Left lung (tissue), 10 donors: ENCODE results near the gene WBP1L. TPM values are rescaled to one million over a fixed set of nuclear protein-coding genes. Genes with fewer than 3 reads are reported as not detected.
"Not testable (repeated sequence)": the region's sequence is repeated elsewhere in the genome, so short reads cannot be mapped to it uniquely, and the experiment has no call there.

Experiments
- ATAC-seq: fragments of 200-7000 bp; cut with Tn5 transposase; one replicate; pipeline ENCODE4 v1.9.1; 2020; ENCODE audit warnings: moderate library complexity
- DNase-seq, 4 donors: peaks; one replicate each; pipeline ENCODE4 v3.0.0-alpha.2; 2013 to 2020
- H3K27ac ChIP-seq, 2 donors: fragments of 200-600 bp; sonication (generic) in 1 of 2; one replicate each; pipeline versions ENCODE4 v1.5.0 to v1.8.0; 2020 to 2021
- H3K27me3 ChIP-seq, 2 donors: fragments of 200-600 bp; sonication (generic) in 1 of 2; one replicate each; pipeline versions ENCODE4 v1.5.0 to v1.8.0; 2020 to 2021
- H3K36me3 ChIP-seq, 2 donors: fragments of 200-600 bp; sonication (generic) in 1 of 2; one replicate each; pipeline versions ENCODE4 v1.5.0 to v1.8.0; 2020 to 2021
- H3K4me1 ChIP-seq, 2 donors: fragments of 200-600 bp; one replicate each; pipeline ENCODE4 v1.8.0; 2021
- H3K4me3 ChIP-seq, 2 donors: fragments of 200-600 bp; sonication (generic) in 1 of 2; one replicate each; pipeline versions ENCODE4 v1.5.0 to v1.8.0; 2020 to 2021; ENCODE audit warnings: mild to moderate bottlenecking in 1 of 2
- H3K9me3 ChIP-seq, 2 donors: fragments of 200-600 bp; sonication (generic) in 1 of 2; one replicate each; pipeline versions ENCODE4 v1.5.0 to v1.8.0; 2020 to 2021
- intact Hi-C, 2 donors: fragments of 100-400 bp; cut with DNase I; formaldehyde crosslinking; loops; one replicate each; pipeline versions ENCODE4 v1.11.2 to v1.14.2; 2022
- polyA plus RNA-seq, 6 donors: library from polyadenylated mRNA; unstranded; fragments of 120-200 nt; gene quantifications; one replicate each; pipeline ENCODE4 v1.2.1, GENCODE V29; 2013; ENCODE audit not compliant: insufficient read length in 6 of 6
- total RNA-seq, 2 donors: library from RNA; stranded (reverse); fragmentation: NEBNext Ultra II Directional; extraction: Animal tissue kit (Norgen Biotek cat#: 25700); gene quantifications; one replicate each; pipeline ENCODE4 v1.2.1, GENCODE V29; 2021
- TF ChIP-seq, protein P1 (sequence below), 2 donors: fragments of 200-600 bp; sonication (generic) in 1 of 2; IDR thresholded peaks; one replicate each; pipeline versions ENCODE4 v1.5.0 to v1.8.0; 2021; ENCODE audit warnings: antibody characterized with exemption in 2 of 2
- donor health status: DM: no; HTN: yes; CAD: no.
- donor health status: DM: no; HTN: no; CAD: no.

Gene WBP1L
- total and polyA plus RNA-seq, 8 donors, result 42.6 to 49.8 (median 45.9) TPM

GRCh38 chr10:102758240-102758932, 14.6 kb downstream of the WBP1L start:
- TF ChIP-seq, protein P1, sequence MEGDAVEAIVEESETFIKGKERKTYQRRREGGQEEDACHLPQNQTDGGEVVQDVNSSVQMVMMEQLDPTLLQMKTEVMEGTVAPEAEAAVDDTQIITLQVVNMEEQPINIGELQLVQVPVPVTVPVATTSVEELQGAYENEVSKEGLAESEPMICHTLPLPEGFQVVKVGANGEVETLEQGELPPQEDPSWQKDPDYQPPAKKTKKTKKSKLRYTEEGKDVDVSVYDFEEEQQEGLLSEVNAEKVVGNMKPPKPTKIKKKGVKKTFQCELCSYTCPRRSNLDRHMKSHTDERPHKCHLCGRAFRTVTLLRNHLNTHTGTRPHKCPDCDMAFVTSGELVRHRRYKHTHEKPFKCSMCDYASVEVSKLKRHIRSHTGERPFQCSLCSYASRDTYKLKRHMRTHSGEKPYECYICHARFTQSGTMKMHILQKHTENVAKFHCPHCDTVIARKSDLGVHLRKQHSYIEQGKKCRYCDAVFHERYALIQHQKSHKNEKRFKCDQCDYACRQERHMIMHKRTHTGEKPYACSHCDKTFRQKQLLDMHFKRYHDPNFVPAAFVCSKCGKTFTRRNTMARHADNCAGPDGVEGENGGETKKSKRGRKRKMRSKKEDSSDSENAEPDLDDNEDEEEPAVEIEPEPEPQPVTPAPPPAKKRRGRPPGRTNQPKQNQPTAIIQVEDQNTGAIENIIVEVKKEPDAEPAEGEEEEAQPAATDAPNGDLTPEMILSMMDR (IDR thresholded peaks at IDR 0.05), result no peak
- Histone ChIP-seq H3K4me1 (peaks cover 11 to 25% of the 10 kb centered on the region in 2 donors), H3K9me3 (no peaks in the 10 kb centered on the region), H3K36me3 (no peaks in the 10 kb centered on the region), H3K27ac (peak overlapping the region in 1 of 2 donors; percentile 50), H3K27me3 (no peaks in the 10 kb centered on the region), H3K4me3 (no peak overlapping the region)
- intact Hi-C loops, result loop anchor here in 1 of 2 donors (10.0 kb wide), 1 partner anchor 56 kb away; no protein-coding TSS in a partner anchor
- ATAC-seq, result no peak
- no peak for DNase-seq

GRCh38 chr10:102758933-102759262, 15.2 kb downstream of the WBP1L start:
- H3K36me3 ChIP-seq, H3K9me3 ChIP-seq, ATAC-seq, H3K4me3 ChIP-seq, H3K27me3 ChIP-seq, DNase-seq: not testable (repeated sequence)
- Histone ChIP-seq H3K4me1 (peaks cover 7 to 22% of the 10 kb centered on the region in 2 donors), H3K27ac (peak overlapping the region; percentile 24 to 50)
- intact Hi-C loops, result loop anchor here in 1 of 2 donors (10.0 kb wide), 1 partner anchor 56 kb away; no protein-coding TSS in a partner anchor

- Histone ChIP-seq H3K4me1 (peaks cover 6 to 25% of the 10 kb centered on the region in 2 donors), H3K36me3 (peaks cover 0 to 7% of the 10 kb centered on the region in 2 donors), H3K4me3 (no peak overlapping the region), H3K27me3 (no peaks in the 10 kb centered on the region), H3K27ac (peak overlapping the region in 1 of 2 donors; percentile 24), H3K9me3 (no peaks in the 10 kb centered on the region)
- intact Hi-C loops, result loop anchor here in 1 of 2 donors (10.0 kb wide), 1 partner anchor 55 kb away; no protein-coding TSS in a partner anchor
- no peak for ATAC-seq
- TF ChIP-seq, protein P1 (IDR thresholded peaks at IDR 0.05), result no peak
- DNase-seq, result no peak
These were observed 15.9 kb downstream of the WBP1L start for GRCh38 chr10:102759497-102760210.

DNA sequence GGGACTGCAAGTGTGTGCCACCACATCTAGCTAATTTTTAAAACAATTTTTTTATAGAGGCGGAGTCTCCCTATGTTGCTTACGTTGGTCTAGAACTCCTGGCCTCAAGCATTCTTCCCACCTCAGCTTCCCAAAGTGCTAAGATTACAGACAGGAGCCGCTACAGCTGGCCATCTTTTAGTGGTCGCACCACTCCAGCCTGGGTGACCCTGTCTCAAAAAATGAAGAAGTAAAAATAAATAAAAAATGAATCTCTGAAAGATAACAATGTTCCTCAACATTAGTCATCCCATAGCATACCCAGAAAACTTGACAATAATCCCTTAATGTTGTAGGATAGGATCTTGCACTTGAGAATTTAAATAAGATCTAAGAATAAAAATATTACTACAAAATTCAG, 18.2 kb downstream of the WBP1L start:
- no peak overlapping the region for H3K27ac ChIP-seq
- H3K27me3 ChIP-seq, result no peaks in the 10 kb centered on the region
- peaks cover 0 to 7% of the 10 kb centered on the region in 2 donors for H3K36me3 ChIP-seq
- no peak overlapping the region for H3K4me3 ChIP-seq
- intact Hi-C loops, result no loop called here
- ATAC-seq, result no peak
- DNase-seq, result no peak
- H3K4me1 ChIP-seq, result peaks cover 8 to 33% of the 10 kb centered on the region in 2 donors
- H3K9me3 ChIP-seq, result no peaks in the 10 kb centered on the region
- TF ChIP-seq, protein P1 (IDR thresholded peaks at IDR 0.05), result no peak

- H3K9me3 ChIP-seq, result no peaks in the 10 kb centered on the region
- DNase-seq (no peak), ATAC-seq (no peak)
- H3K4me3 ChIP-seq, result no peak overlapping the region
- intact Hi-C loops, result no loop called here
- TF ChIP-seq, protein P1 (IDR thresholded peaks at IDR 0.05), result no peak
- H3K27me3 ChIP-seq, result no peaks in the 10 kb centered on the region
- H3K27ac ChIP-seq, result peak overlapping the region in 1 of 2 donors; percentile 10
- H3K36me3 ChIP-seq, result peaks cover 0 to 7% of the 10 kb centered on the region in 2 donors
- H3K4me1 ChIP-seq, result peaks cover 8 to 33% of the 10 kb centered on the region in 2 donors
These were observed 18.8 kb downstream of the WBP1L start for GRCh38 chr10:102762401-102763015.
